NCI-H1436 (cell line): ENCODE results near the gene MMP15.
"Not testable (repeated sequence)": the region's sequence is repeated elsewhere in the genome, so short reads cannot be mapped to it uniquely, and the experiment has no call there.

Source experiments
- DNase-seq: peaks from one replicate; lab custom pipeline; 2025; lab: John Stamatoyannopoulos, UW

Gene MMP15

GRCh38 chr16:57996406-57997175 is 29.0 kb upstream of the MMP15 start:
- no peak for DNase-seq

- DNase-seq = no peak
These were observed 28.4 kb upstream of the MMP15 start for GRCh38 chr16:57997176-57997527.

GRCh38 chr16:57997528-57998265 is 27.9 kb upstream of the MMP15 start:
- no peak for DNase-seq

- DNase-seq = no peak
These were observed 27.1 kb upstream of the MMP15 start for GRCh38 chr16:57998486-57998885.

GRCh38 chr16:57998992-57999365 is 26.6 kb upstream of the MMP15 start:
- DNase-seq = no peak

GRCh38 chr16:57999366-57999970 is 26.1 kb upstream of the MMP15 start:
- DNase-seq = no peak

- no peak for DNase-seq
These were observed 25.4 kb upstream of the MMP15 start, which contains the start of gene ZNF319 for GRCh38 chr16:57999971-58000705. Gene ZNF319, minus strand, starts transcription at chr16:58000672. Its CDS starts 2,407 bp downstream, at chr16:57998265.

- DNase-seq = peak; percentile 80
These were observed 24.6 kb upstream of the MMP15 start, which contains the start of gene USB1 for GRCh38 chr16:58000706-58001676. Gene USB1, plus strand, starts transcription at chr16:58001407. Its CDS starts 77 bp downstream, at chr16:58001484.

GRCh38 chr16:58001781-58002415 is 23.7 kb upstream of the MMP15 start:
- DNase-seq = no peak

GRCh38 chr16:58002416-58002800 is 23.1 kb upstream of the MMP15 start:
- no peak for DNase-seq

GRCh38 chr16:58002936-58003335 is 22.6 kb upstream of the MMP15 start:
- no peak for DNase-seq

- DNase-seq = not testable (repeated sequence)
These were observed 20.8 kb upstream of the MMP15 start for GRCh38 chr16:58004736-58005135.

GRCh38 chr16:58009856-58010416 is 15.6 kb upstream of the MMP15 start:
- no peak for DNase-seq

GRCh38 chr16:58010886-58011285 is 14.7 kb upstream of the MMP15 start:
- DNase-seq = no peak

- no peak for DNase-seq
These were observed 13.9 kb upstream of the MMP15 start for GRCh38 chr16:58011652-58012051.

- DNase-seq = no peak
These were observed 13.1 kb upstream of the MMP15 start for GRCh38 chr16:58012481-58012880.

- DNase-seq = no peak
These were observed 12.2 kb upstream of the MMP15 start for GRCh38 chr16:58013201-58013956.

- DNase-seq = no peak
These were observed 8.6 kb upstream of the MMP15 start for GRCh38 chr16:58016840-58017446.

GRCh38 chr16:58018803-58019202 is 6.8 kb upstream of the MMP15 start:
- DNase-seq = no peak
